HG03457 (cell line): ENCODE measurements around the gene CLDN10.
"Not testable (repeated sequence)": the region's sequence is repeated elsewhere in the genome, so short reads cannot be mapped to it uniquely, and the experiment has no call there.

ENCODE experiments used
- ATAC-seq: cut with Tn5 transposase; IDR thresholded peaks from one replicate; pipeline ENCODE4 v1.9.1; 2021; ENCODE audit warnings: moderate number of reproducible peaks; ENCODE audit not compliant: unreplicated experiment

CLDN10 gene

DNA sequence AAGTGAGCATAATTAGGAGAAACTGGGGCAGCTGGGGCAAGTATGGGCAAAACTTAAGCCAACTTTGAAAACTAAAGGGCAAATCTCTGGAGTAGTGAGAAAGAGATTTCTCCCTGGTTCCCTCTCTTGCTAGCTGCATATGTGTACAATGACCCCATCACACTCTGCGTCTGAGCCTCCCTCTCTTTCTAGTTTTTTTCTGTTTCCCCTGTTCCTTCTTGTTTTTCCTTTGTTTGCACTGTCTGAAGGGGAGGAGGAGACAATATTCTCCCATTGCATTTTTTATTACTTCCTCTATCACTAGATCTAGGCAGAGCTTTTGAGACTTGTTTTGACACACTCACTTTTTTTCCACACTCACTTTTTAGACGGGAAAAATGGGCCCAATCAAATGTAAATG, 11.2 kb upstream of the CLDN10 start:
- ATAC-seq: no peak

DNA sequence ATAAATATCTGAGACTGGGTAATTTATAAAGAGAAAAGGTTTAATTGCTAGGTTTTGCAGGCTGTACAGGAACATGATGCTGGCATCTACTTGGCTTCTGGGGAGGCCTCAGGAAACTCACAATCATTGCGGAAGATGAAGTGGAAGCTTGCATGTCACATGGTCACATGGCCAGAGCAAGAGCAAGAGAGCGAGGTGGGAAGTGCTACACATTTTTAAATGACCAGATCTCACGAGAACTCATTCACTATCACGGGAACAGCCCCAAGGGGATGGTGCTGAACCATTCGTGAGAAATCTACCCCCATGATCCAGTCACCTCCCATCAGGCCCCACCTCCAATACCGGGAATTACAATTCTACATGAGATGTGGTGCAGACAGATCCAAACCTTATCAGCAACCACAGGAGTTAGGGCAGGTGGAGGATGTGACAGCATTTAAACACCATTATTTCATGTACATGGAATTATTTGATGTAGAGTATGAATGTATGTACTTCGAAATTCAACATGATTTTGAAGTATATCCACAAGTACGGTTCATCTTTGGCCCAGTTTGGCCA, 10.5 kb upstream of the CLDN10 start:
- no peak for ATAC-seq

DNA sequence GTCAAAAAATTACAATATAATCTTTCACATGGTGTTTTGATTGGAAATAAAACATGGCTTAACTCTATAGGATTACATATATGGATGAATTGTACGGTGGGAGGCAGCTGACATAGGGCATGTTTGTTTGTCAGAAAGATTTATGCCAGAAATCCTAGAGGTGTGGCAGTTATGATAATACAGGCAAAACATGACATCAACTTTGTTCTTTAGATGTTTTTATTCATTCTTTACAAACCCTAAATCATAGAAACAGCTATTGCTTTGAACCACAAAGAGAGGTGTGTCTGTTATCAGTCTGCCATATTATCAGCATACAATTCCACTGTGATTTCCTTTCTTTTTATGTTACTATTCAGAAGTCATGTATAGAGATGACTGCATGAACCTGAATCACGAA, 8.2 kb upstream of the CLDN10 start:
- ATAC-seq: no peak

DNA sequence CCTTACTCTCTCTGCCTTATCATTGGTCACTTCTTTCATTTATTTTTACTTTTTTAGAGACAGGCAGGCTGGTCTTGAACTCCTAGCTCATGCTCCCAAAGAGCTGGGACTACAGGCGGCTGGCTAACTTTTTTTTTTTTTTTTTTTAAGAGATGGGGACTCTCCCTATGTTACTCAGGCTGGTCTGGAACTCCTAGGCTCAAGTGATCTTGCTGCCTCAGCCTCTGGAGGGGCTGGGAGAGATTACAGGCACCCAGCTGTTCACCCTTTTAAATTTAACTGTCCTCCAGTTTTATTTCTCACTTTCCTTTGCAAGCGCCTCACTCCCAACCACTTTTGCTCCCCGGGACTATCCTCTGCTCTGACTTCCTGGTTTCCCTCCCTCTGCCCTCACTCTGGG, 5.6 kb upstream of the CLDN10 start:
- ATAC-seq: no peak

DNA sequence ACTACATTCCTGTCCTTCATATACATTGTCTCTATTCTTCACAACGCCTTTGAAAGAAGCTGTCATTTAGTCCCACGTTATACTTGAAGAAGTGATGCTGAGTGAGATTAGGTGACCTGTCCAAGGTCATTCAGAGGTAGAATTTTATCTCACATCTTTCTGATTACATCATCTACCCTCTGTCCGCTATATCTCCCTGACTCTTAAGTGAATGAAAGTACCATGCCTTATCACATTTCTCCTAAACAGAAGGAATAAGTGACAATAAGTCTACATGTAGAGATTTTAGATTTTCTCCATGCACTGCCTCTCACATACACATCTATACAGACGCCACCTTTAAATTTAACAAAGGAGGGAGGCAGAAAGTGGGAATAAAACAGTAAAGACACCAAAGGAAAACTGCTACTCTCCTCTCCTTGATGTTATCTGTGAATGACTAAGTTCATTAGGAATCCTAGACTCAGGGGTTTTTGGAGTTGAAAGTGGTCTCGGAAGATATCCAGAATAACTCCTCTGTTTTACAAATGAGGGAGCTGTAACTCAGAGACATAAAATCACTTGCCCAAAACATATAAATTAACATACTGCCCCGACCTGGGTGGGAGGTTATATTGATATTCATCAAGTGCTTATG, 4.9 kb upstream of the CLDN10 start:
- ATAC-seq: no peak

DNA sequence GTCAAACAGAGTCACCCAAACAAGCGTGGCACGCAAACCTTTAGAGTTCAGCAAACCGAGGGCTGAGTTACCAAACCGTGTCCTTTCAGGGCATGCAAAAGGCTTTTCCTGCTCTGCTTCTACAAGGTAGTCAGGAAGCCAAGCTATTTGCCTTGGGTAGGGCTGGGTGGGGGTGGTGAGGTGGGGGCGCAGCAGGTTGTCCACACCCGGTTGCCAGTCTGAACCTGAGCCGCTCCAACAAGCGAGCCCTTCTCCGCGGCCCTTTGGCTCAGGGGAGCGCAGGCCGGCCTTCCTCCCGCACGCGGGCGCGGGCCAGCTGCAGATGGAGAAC, 347 bp upstream of the CLDN10 start:
- no peak for ATAC-seq

DNA sequence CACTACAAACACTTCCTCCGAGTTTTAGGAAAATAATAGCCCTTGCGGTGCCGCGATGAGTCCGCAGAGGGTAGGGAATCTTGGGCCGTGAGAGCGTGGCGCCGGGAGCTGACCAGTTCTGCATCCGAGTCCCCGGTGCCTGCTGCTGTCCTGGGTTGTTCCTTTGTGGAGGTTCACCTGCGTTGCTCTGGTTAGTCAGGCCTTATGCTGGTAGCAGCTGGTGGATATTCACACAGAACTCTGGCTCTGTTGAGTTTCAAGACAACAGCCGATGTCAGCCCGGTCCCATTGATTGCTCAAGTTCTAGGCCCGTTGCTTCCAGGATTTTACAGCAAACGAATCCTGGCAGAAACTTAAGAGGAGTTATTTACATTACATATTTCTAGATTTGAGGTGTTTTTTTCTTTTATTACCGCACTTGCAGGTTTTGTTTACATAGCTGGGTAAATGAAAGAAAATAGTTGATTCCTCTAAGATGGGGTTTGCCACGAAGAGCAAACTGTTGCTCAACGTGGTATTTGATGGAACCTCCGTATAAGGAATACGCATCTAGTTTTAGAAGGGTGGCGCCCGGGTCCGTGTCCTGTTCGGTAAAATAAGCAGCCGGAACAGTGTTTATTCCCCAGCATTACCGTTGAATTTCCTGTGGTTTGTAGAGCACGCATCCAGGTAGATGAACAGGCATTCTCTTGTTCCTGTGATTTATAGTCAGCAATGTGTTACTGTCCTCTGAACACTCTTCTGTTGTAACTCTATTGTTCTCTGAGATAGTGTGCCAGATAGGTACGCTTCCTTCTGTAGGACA, 1.3 kb downstream of the CLDN10 start:
- ATAC-seq: no peak

DNA sequence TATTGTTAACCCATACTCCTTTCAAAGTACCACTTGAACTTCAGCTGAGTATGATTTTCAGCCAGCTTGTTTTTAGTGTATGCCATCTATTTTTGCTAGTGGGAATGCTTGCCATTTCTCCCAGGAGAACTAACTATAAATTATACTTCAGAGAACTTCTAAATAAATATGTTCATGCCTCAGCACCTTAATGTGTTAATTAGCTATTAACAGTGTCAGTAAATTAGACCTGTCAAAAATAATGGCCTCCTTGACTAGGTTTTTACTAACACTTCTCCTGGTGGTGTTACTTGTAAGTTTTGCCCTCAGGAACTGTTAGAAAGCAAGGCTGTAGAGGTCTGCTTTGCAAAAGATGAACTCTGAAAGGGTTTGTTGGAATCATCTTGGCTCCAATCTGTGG, 4.5 kb downstream of the CLDN10 start:
- ATAC-seq: no peak

DNA sequence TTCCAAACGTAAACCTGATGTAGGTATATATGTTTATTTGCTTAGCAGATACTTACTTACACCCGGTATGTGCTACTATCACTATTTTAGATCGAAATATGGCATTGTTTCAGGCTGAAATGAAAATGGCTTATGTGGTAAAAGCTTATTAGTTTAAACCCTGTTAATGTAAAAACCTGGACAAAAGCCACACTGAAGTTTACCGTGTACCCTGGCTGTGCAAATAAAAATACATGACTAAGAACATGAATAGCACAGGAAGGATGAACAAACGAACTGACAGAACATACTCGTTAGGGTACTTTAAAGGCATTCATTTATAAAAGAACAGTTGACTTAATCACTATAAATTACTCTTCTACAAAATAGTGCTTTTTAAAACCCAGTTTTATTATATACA, 6.6 kb downstream of the CLDN10 start:
- no peak for ATAC-seq

DNA sequence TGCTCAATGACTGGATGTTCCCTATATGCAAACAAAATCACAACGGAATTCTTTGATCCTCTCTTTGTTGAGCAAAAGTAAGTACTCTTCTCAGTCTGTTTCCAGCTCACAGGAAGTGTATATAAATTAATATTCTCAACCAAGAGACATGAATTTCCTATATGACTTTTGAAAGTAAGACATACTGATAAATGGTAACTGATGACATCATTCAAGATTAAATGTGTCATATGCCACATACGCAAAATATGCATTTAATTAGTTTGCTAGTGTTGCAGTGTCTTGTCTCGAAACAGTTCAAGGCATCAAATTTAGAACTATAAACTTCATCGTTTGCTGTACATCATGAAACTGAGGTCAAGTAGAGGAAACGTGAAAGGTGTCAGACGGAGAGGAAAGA, 7.9 kb downstream of the CLDN10 start:
- no peak for ATAC-seq

DNA sequence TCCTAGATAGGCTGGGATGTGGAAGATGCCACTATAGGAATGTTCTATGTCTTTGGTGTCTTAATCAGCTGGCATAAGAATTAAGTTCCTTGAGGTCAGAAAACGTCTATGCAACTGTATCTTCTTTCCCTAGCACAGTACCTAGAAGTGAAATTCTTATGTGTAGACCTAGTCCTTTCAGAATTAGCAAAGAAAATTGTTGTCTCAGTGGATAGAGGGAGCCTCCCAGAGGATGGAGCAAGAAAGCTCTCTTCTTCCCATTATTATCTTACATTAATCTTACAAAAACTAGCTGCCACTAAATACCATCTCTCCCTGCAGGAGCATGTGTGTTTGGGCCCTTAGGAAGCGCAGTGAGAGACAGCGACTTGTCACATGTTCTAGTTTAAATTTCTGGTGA, 11.6 kb downstream of the CLDN10 start:
- ATAC-seq: no peak

DNA sequence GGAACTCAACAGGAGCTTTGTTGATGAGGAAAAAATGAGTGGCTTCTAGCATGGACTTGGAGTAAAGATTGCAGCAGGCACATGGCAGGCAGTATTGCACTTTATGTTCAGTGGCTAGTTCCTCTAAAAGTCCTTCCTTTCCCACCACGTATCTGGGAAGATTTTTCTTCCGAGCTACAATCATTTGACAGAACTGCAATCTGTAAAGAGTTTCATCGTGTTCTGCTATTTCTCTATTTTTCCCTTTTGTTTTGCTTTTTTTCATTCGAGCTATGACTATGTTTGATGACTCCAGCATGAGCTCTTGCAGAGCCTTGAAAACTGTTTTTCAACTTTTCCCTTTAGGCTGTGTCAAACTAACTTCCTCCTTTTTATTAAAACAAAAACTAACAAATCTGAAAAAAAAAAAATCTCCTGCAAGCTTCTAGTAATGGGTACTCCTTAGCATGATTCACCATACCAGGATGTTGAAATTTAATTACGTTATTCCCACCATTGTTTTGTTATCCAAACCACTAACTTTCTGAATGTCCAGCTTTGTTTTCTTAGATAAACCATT, 12.3 kb downstream of the CLDN10 start:
- no peak for ATAC-seq

DNA sequence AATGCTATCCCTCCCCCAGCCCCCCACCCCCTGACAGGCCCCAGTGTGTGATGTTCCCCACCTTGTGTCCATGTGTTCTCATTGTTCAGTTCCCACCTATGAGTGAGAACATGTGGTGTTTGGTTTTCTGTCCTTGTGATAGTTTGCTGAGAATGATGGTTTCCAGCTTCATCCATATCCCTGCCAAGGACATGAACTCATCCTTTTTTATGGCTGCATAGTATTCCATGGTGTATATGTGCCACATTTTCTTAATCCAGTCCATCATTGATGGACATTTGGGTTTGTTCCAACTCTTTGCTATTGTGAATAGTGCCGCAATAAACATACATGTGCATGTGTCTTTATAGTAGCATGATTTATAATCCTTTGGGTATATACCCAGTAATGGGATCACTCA, 13.2 kb downstream of the CLDN10 start:
- ATAC-seq: not testable (repeated sequence)

DNA sequence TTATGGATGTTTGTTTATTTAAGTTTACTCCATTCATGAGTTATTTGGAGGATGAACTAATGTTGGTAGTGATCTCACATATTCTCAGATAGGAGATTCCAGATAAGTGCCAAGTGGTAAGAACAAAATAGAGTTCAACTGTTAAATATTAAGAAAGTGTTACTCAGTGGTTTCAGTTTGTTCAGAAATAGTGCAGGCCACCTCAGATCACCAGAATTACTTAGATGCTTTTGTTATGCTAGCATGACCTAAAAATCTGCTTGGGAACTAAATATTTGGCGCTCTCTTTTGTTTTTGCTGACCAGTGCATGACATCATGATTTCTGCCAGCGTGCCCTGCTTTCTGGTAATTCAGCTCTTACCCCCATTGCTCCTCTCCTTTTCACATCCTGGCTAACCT, 15.6 kb downstream of the CLDN10 start:
- ATAC-seq: no peak

DNA sequence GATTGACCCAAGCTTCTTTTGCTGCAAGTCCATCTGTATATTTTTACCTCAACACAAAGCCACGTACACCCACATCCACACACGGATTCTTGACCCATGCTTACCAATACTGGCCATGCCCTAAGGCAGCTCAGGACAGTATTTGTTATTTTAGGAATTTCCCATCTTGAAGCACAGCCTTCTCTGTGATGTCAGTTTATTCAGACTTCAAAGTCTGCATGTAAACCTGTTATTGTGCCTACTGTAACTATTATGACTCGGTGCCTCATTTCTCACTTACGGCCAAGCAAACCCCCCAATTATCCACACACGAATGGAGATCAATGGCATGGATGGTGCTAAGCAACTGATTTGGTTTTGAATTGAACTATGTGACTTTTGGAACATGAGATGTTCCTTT, 17.5 kb downstream of the CLDN10 start:
- ATAC-seq: no peak

DNA sequence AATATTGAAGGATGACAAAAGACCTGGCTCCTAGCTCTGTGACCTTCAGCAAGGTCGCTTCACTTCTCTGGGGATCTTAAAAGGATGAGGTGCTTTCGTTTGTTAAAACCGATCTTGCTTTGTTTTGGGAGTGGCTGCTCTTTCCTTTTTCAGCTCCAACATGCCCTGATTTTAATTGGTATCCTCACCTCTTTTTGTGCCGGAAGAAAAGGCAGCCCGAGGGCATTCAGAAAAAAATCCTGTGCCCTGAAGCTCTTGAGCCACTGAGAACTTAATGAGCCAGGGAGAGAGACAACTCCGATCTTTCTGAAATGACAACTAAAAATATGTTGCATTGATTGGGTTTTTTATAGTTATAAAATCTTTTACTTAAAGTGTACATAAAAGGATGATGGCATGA, 19.4 kb downstream of the CLDN10 start:
- ATAC-seq: no peak

DNA sequence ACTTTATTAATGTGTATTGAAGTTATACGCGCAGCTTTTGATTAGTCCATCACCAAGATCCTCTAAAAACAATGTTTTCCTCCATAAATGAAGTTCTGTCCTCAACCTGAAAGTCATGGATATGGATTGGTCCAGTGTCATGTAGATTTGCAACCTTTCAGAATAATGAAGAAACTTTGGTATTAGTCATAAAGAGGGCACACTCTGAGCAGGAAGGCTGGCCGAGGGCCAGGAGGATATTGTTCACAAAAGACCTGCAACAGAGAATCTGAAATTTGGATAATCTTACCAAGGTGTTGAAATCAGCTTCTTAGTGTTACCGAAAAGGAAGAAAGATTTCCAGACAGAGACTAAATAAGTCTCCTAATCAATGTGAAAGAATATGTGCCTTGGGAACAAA, 20.7 kb downstream of the CLDN10 start:
- ATAC-seq: no peak

DNA sequence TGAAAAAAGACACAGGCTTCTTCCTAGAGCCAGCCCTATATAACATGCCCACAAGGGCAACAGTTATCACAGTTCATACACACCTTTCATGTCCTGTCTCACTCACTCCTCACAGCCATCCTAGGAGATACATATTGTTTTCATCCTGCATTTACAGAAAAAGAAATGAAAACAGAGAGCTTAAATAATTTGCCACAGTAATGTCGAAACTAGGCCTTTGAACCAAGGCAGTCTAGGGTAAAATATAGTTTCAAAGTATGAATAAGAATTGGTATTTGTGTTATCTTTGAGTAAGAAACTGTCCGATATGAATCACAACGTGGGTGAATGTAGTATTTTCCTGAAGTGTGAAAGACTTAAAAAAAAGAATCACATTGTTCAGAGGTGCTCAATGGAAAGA, 26.8 kb downstream of the CLDN10 start:
- ATAC-seq: peak; percentile 75

DNA sequence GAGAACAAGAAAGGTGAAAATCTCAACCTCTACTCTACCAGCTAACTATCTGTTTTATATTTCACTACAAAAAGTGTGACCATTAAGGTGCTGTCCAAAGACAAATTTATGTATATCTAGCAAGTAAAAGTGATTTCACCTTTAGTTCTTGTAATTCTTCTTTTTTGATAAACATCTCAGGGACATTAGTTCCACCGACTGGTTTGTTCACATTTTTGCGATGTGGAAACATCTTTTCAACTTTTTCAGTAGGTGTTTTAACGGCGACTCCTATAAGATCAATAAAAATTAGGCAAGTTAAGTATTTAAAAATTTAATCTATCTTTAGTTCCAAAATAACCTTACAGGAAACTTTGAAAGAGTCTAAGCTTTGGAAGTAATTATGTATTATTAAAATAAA, 33.3 kb downstream of the CLDN10 start:
- no peak for ATAC-seq

DNA sequence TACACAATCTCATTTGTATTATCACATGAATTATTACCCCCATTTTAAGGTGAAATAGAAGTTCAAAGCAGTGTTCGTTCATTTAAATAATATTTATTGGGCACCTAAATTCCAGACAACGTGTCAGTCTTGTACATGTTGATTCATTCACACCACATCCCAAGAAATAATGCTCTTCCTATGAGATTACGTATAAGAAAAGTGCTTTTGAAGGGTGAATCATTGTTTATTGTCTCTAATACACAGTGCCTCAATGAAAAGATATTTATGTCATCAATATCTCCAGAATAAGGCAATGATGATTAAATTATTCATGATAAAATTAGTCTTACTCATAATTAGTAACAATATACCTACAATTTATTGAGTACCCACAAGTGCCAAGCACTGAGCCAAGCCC, 35.6 kb downstream of the CLDN10 start:
- ATAC-seq: no peak

DNA sequence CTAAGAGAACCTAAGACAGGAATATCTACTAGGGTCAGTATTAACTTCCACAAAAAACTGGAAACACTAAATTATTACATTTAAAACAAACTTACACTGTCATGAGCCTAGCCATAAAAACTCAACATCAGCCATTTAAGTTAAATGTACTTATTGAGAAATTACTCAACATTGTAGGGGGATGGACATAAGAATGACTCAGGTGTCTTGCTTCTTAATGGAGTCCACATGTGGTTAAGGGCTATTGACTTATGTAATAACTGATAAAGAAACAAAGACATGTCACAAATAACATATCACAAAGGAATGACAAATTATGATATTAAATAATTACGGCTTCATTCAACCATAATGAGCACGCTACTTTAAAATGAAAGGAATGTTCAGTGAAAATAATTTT, 36.2 kb downstream of the CLDN10 start:
- ATAC-seq: no peak

DNA sequence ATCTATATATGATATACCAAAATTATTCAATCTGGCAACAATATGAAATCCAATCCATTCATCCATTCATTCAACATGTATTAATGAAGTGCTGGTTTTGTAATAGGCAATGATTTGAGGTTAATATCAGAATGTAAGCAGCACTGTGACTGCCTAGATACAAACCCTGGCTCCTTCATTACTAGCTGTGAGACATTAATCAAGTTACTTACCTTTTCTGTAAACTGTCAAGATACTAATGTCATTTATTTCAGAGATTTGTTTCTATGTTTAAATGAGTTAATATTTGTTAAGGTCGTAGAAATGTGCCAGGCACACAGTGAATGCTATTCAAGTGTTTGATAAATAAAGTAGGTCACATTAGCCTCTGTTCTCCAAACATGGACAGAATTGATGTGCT, 40.9 kb downstream of the CLDN10 start:
- ATAC-seq: no peak
